Measurements from ENCODE around the gene AADACL4. TPM values are rescaled to one million over a fixed set of nuclear protein-coding genes. Genes with fewer than 3 reads are reported as not detected.
"Not testable (repeated sequence)": the region's sequence is repeated elsewhere in the genome, so short reads cannot be mapped to it uniquely, and the experiment has no call there.

AADACL4 gene
- total RNA-seq, 2 donors from 2014 or later, result not detected

- ATAC-seq (replicated peaks), result no peak
- Mint-ChIP-seq H3K4me3 (no peak overlapping the region), H3K36me3 (ENCODE audit: low read depth) (no peaks in the 10 kb centered on the region), H3K4me1 (peaks cover 4% of the 10 kb centered on the region), H3K9me3 (no peaks in the 10 kb centered on the region), H3K27me3 (peaks cover 29% of the 10 kb centered on the region), H3K27ac (no peak overlapping the region)
Measured at GRCh38 chr1:12712929-12713328, 69.0 kb downstream of the AADACL4 start.

- not testable (repeated sequence) for H3K4me1 Mint-ChIP-seq; ATAC-seq (replicated peaks); H3K27ac Mint-ChIP-seq; H3K36me3 Mint-ChIP-seq (ENCODE audit: low read depth); H3K9me3 Mint-ChIP-seq; H3K4me3 Mint-ChIP-seq
- peaks cover 29% of the 10 kb centered on the region for H3K27me3 Mint-ChIP-seq
Measured at GRCh38 chr1:12713651-12714050, 69.8 kb downstream of the AADACL4 start.

- H3K9me3 Mint-ChIP-seq, result no peaks in the 10 kb centered on the region
- H3K27ac Mint-ChIP-seq, result no peak overlapping the region
- H3K4me3 Mint-ChIP-seq, result no peak overlapping the region
Measured at GRCh38 chr1:12714710-12715475, 71.0 kb downstream of the AADACL4 start.

GRCh38 chr1:12715896-12716437 is 72.1 kb downstream of the AADACL4 start, which contains the start of gene AADACL3:
TSS of gene AADACL3 (plus strand) at chr1:12716110. CDS start at chr1:12716177, 67 bp downstream.
- Mint-ChIP-seq H3K4me1 (peaks cover 4% of the 10 kb centered on the region), H3K4me3 (no peak within 1 kb of the TSS), H3K9me3 (no peaks in the 10 kb centered on the region), H3K36me3 (ENCODE audit: low read depth) (no peaks in the 10 kb centered on the region), H3K27me3 (peaks cover 38% of the 10 kb centered on the region), H3K27ac (no peak within 1 kb of the TSS)
- no peak for ATAC-seq (replicated peaks)

More at GRCh38 chr1:12714710-12715475, 71.0 kb downstream of the AADACL4 start:
- Mint-ChIP-seq H3K36me3 (ENCODE audit: low read depth) (no peaks in the 10 kb centered on the region), H3K4me1 (peaks cover 4% of the 10 kb centered on the region), H3K27me3 (peaks cover 33% of the 10 kb centered on the region)
- ATAC-seq (replicated peaks), result no peak

Other genes with a start within 250 kb of the AADACL4 start
- 10 to 100 TPM; 15.9 to 97.8 TPM for gene DHRS3, start 25.9 kb upstream of the AADACL4 start, total RNA-seq
- gene AADACL3, start 72.0 kb downstream of the AADACL4 start, total RNA-seq, result not detected
- gene CFAP107, start 102.1 kb downstream of the AADACL4 start, total RNA-seq, result not detected
- not detected for gene PRAMEF12, start 129.7 kb downstream of the AADACL4 start, total RNA-seq
- gene PRAMEF1, start 147.3 kb downstream of the AADACL4 start, total RNA-seq, result not detected
- not detected for gene PRAMEF11, start 187.3 kb downstream of the AADACL4 start, total RNA-seq
- gene HNRNPCL1, start 204.6 kb downstream of the AADACL4 start, total RNA-seq, result not detected
- not detected for gene PRAMEF2, start 213.0 kb downstream of the AADACL4 start, total RNA-seq
- not detected for gene PRAMEF4, start 242.1 kb downstream of the AADACL4 start, total RNA-seq